Activated naive CD8-positive, alpha-beta T cell treated with anti-CD3 and anti-CD28 coated beads, Interleukin-2, amount 50 U/mL, for 24 hours (primary cell): ENCODE measurements around the gene UNK.

Source experiments
- ATAC-seq: fragments of 150-1000 bp; cut with Tn5 transposase; one replicate; pipeline ENCODE4 v1.10.0; 2021
- DNase-seq: peaks from one replicate; pipeline ENCODE4 v3.0.0; 2021
- H3K27ac Mint-ChIP-seq: one replicate; pipeline ENCODE4 v1.8.0; 2021; ENCODE audit warnings: mild to moderate bottlenecking, mixed read lengths
- H3K27me3 Mint-ChIP-seq: one replicate; pipeline ENCODE4 v1.8.0; 2021; ENCODE audit warnings: mixed read lengths
- H3K36me3 Mint-ChIP-seq: one replicate; pipeline ENCODE4 v1.8.0; 2021; ENCODE audit warnings: low read depth, mixed read lengths
- H3K4me1 Mint-ChIP-seq: one replicate; pipeline ENCODE4 v1.8.0; 2021; ENCODE audit warnings: mixed read lengths
- H3K4me3 Mint-ChIP-seq: one replicate; pipeline ENCODE4 v1.8.0; 2021; ENCODE audit warnings: mild to moderate bottlenecking, moderate library complexity, mixed read lengths
- H3K9me3 Mint-ChIP-seq: one replicate; pipeline ENCODE4 v1.8.0; 2021; ENCODE audit warnings: mixed read lengths

The UNK gene

DNA sequence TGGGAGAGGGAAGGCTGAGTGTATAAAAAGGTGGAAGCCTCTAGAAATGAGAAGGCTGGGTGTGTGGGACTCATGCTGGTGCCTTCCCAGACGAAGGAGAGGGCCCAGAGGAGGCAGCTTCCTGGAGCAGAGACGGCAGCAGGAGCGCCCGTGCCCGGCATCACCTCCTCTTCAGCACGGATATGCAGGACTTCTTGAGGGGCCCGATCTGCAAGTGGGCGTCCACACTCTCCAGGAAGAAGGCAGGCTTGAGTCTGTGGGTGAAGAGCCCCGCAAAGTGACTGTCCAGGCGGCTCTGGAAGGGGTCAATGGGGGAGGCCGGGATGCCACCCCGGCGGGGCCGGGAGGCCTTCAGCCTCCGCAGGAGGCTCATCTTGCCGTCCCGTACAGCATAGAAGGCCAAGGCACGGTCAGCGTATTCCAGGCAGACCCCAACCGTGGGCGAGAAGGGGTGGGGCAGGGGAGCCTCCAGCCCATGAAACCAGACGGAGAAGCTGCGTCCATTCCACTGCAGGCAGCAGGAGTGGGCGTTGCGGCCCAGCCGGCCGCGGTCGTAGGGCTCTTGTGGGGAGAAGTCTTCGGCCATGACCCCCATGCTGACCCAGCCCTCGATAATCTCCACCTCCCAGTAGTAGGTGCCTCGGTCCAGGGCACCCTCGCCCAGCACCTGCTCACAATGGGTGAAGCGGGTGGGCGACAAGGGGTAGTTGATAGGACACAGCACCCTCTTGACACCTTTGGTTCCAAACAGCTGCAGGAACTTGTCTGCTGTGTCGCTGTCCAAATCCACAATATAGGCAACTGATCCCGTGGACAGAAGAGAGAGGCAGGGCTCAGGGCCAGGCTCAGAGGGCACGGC lies 89.9 kb downstream of the UNK start:
- DNase-seq (no peak), ATAC-seq (no peak)
- Mint-ChIP-seq H3K9me3 (no peaks in the 10 kb centered on the region), H3K4me1 (peaks cover 27% of the 10 kb centered on the region), H3K4me3 (peak overlapping the region; percentile 11), H3K27me3 (no peaks in the 10 kb centered on the region), H3K36me3 (no peaks in the 10 kb centered on the region), H3K27ac (no peak overlapping the region)
